GM12872 (cell line): ENCODE results near the gene MPPE1.

Source experiments
- CTCF ChIP-seq: IDR thresholded peaks from 3 replicates; pipeline ENCODE4 v1.5.1; 2011; ENCODE audit warnings: low read depth, mild to moderate bottlenecking, low read length, moderate library complexity; ENCODE audit not compliant: insufficient read depth

MPPE1 gene

GRCh38 chr18:11862468-11863137, 45.5 kb downstream of the MPPE1 start:
- TF ChIP-seq CTCF, result no peak

DNA sequence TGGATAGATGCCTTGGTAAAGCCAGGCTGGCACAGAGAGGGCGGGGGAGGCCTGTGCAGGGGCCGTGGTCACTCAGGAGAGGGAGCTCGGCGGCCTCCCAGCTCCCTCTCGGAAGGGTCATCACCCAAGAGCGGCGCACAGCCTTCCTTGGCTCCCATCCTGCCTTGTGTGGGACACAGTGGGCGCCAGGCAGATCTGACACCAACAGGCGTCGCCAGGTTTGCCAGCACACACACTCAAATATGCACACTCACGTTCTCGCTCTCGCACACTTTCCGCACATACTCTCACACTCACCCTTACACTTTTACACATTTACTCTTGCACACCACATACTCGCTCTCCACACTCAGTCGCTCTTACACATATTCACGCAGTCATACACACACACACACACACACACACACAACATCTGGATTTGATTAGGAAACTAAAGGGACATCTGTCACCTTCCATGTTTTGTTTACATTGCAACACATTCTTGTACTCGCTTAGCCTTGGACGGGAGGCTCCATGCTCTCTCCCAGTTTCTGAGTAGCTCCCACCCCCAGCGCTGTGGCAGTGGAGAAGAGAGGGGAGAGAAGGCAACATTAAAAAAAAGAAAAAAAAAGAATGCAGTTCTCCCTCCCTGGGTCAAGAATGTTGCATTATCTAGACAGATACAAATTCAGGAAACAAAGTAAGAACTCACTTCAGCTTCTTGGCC, 46.4 kb downstream of the MPPE1 start:
- no peak for TF ChIP-seq CTCF

- TF ChIP-seq CTCF, result no peak
Measured at GRCh38 chr18:11860594-11861450, 47.3 kb downstream of the MPPE1 start.

DNA sequence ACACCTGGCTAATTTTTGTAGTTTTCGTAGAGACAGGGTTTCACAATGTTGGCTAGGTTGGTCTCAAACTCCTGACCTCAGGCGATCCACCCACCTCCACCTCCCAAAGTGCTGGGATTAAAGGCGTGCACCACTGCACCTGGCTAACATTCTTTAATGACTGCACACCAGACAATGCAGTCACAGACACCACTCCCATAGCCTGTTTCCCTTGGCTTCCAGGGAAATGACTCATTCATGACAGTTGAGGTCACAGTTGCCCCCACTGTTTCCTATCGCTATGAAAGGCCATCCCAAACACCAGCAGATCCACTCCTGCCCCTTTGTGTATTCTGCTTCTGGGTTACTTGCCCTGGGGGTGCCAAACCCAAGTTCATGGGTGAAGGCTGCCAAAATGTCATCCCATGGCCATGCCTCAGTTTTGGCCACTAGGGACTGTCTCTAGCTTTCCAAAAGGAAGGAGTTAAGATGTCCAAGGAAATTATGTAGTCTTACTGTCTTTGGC, 48.2 kb downstream of the MPPE1 start:
- TF ChIP-seq CTCF, result no peak

DNA sequence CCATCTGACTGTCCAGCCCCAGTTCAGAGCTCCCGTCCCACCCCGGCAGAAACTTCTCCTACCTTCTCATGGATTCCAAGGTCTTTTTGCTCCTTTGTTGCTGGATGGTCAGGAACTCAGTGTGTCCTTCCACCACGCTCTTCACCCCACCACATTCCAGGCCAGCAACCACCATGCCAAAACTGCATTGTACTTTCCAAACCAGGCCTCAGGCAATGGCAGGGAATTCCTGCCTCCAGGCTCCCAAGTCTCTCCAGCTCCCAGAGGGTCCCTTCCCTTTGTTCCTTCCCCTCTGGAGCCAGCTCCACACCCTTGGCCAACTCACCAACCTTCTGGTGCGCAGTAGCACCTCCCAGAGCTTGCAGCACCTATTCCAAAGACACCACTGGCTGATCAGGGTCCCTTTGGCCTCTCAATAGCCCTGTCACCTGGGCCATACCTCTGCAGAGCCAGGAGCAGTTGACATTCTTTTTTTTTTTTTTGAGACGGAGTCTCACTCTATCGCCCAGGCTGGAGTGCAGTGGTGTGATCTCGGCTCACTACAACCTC, 48.8 kb downstream of the MPPE1 start:
- TF ChIP-seq CTCF, result no peak

DNA sequence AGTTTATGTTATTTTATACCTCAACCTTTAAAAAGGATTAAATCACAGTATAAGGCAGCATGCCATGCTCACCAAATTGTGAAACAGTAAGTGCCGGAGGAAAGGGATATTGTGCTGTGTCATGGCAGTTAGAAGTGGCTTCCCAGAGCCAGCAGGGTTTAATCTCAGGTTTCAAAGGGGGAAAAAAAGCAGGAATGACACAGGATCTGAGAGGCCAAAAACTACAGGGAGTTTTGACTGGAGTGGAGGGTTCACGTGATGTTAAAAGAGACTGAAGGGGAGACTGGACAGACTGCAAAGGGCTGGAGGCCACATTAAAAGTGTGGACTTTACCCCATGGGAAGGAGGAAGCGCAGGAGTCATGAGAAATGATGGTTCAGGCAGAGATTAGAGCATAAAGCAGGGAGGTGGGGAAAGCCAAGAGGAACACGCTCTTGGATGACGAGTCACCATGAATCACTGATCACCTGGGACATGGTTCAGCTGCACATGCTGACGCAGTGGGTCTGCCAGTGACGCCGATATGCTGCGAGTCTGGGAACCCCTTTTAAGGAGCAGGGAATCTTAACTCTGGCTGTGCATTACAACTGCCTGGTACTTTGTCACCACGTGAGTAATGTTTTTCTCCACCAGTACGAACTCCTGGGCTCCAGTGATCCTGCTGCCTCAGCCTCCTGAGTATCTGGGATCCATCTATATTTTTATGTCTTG, 50.8 kb downstream of the MPPE1 start:
- TF ChIP-seq CTCF, result no peak
